Astrocyte (in vitro differentiated cells and primary cell): ENCODE data around the gene GXYLT1. TPM values are rescaled to one million over a fixed set of nuclear protein-coding genes. Genes with fewer than 3 reads are reported as not detected.

ENCODE experiments used
- DNase-seq: peaks from one replicate; pipeline ENCODE4 v3.0.0-alpha.2; 2010; ENCODE audit warnings: low read depth
- FAIRE-seq: peaks from 2 replicates; lab custom pipeline; 2011; peaks lifted over from hg19 to GRCh38; lab: Jason Lieb, UNC
- H2AFZ ChIP-seq: 2 replicates; pipeline ENCODE4 v1.6.0; 2012; ENCODE audit warnings: low read depth, low read length, inconsistent platforms
- H3K27ac ChIP-seq: 2 replicates; pipeline ENCODE4 v1.5.1; 2011; ENCODE audit warnings: low read depth, low read length, inconsistent platforms
- H3K27me3 ChIP-seq: 2 replicates; pipeline ENCODE4 v1.6.0; 2011; ENCODE audit warnings: low read length, inconsistent platforms; ENCODE audit not compliant: insufficient read depth
- H3K36me3 ChIP-seq: 2 replicates; pipeline ENCODE4 v1.5.1; 2011; ENCODE audit warnings: low read length, inconsistent platforms; ENCODE audit not compliant: insufficient read depth
- H3K4me1 ChIP-seq: 2 replicates; pipeline ENCODE4 v1.5.1; 2011; ENCODE audit warnings: low read length, inconsistent platforms; ENCODE audit not compliant: insufficient read depth
- H3K4me2 ChIP-seq: 2 replicates; pipeline ENCODE4 v1.6.0; 2012; ENCODE audit warnings: low read length, inconsistent platforms
- H3K4me3 ChIP-seq: 2 replicates; pipeline ENCODE4 v1.5.1; 2011; ENCODE audit warnings: low read depth, mild to moderate bottlenecking, low read length, inconsistent platforms; ENCODE audit not compliant: insufficient read depth
- H3K79me2 ChIP-seq: 2 replicates; pipeline ENCODE4 v1.6.0; 2012; ENCODE audit warnings: mild to moderate bottlenecking, low read length, inconsistent platforms; ENCODE audit not compliant: insufficient read depth
- H3K9ac ChIP-seq: 2 replicates; pipeline ENCODE4 v1.6.0; 2012; ENCODE audit warnings: mild to moderate bottlenecking, low read length, inconsistent platforms
- H3K9me3 ChIP-seq: 2 replicates; pipeline ENCODE4 v1.5.1; 2012; ENCODE audit warnings: low read depth, mild to moderate bottlenecking, low read length, inconsistent platforms; ENCODE audit not compliant: insufficient read depth
- H4K20me1 ChIP-seq: 2 replicates; pipeline ENCODE4 v1.6.0; 2012; ENCODE audit warnings: low read length, inconsistent platforms; ENCODE audit not compliant: insufficient read depth
- H3K27ac Mint-ChIP-seq: one replicate; pipeline ENCODE4 v1.8.0; 2021; ENCODE audit warnings: mild to moderate bottlenecking, mixed read lengths; ENCODE audit not compliant: unreplicated experiment
- H3K27me3 Mint-ChIP-seq: one replicate; pipeline ENCODE4 v1.8.0; 2021; ENCODE audit warnings: low read depth, mixed read lengths; ENCODE audit not compliant: unreplicated experiment
- H3K36me3 Mint-ChIP-seq: one replicate; pipeline ENCODE4 v1.8.0; 2021; ENCODE audit warnings: low read depth, mixed read lengths; ENCODE audit not compliant: unreplicated experiment
- H3K4me1 Mint-ChIP-seq: one replicate; pipeline ENCODE4 v1.8.0; 2021; ENCODE audit warnings: low read depth, mixed read lengths; ENCODE audit not compliant: unreplicated experiment
- H3K4me3 Mint-ChIP-seq: one replicate; pipeline ENCODE4 v1.8.0; 2021; ENCODE audit warnings: mild to moderate bottlenecking, moderate library complexity, mixed read lengths; ENCODE audit not compliant: unreplicated experiment
- H3K9me3 Mint-ChIP-seq: one replicate; pipeline ENCODE4 v1.8.0; 2021; ENCODE audit warnings: mild to moderate bottlenecking, mixed read lengths; ENCODE audit not compliant: unreplicated experiment
- CTCF ChIP-seq: IDR thresholded peaks from 2 replicates; pipeline ENCODE4 v1.5.1; 2011; ENCODE audit warnings: low read depth, mild to moderate bottlenecking, inconsistent platforms, low read length, moderate library complexity; ENCODE audit not compliant: insufficient read depth
- EZH2 ChIP-seq: IDR thresholded peaks from 2 replicates; pipeline ENCODE4 v1.6.1; 2012; ENCODE audit warnings: mild to moderate bottlenecking, low read length, inconsistent platforms; ENCODE audit not compliant: insufficient read depth
- total RNA-seq: library from RNA; stranded (reverse); gene quantifications from 2 replicates; pipeline ENCODE4 v1.2.1, GENCODE V29; 2021

The GXYLT1 gene
- total RNA-seq, 1 donor from 2014 or later, result 23.1 TPM

GRCh38 chr12:42173961-42174521 is 29.4 kb upstream of the GXYLT1 start:
- no peak overlapping the region for H2AFZ ChIP-seq
- DNase-seq, result no peak
- Mint-ChIP-seq H3K4me3 (no peak overlapping the region), H3K36me3 (peaks cover 21% of the 10 kb centered on the region), H3K27me3 (no peaks in the 10 kb centered on the region), H3K4me1 (peaks cover 7% of the 10 kb centered on the region), H3K27ac (no peak overlapping the region), H3K9me3 (peaks cover 3% of the 10 kb centered on the region)
- no peaks in the 10 kb centered on the region for H3K4me1 ChIP-seq
- no peak for TF ChIP-seq EZH2
- TF ChIP-seq CTCF, result no peak
- FAIRE-seq, result no peak
- H3K4me3 ChIP-seq, result no peak overlapping the region
- no peak overlapping the region for H3K9ac ChIP-seq
- no peak overlapping the region for H3K4me2 ChIP-seq
- H3K27me3 ChIP-seq, result no peaks in the 10 kb centered on the region
- peaks cover 6% of the 10 kb centered on the region for H3K79me2 ChIP-seq
- peaks cover 2% of the 10 kb centered on the region for H3K36me3 ChIP-seq
- no peak overlapping the region for H3K27ac ChIP-seq
- no peaks in the 10 kb centered on the region for H3K9me3 ChIP-seq
- peaks cover 5% of the 10 kb centered on the region for H4K20me1 ChIP-seq

- H3K27ac ChIP-seq, result no peak overlapping the region
- no peak for FAIRE-seq
- no peak overlapping the region for H3K4me3 ChIP-seq
- H3K9ac ChIP-seq, result no peak overlapping the region
- H3K4me1 Mint-ChIP-seq, result peaks cover 7% of the 10 kb centered on the region
- peaks cover 6% of the 10 kb centered on the region for H3K79me2 ChIP-seq
- no peak for DNase-seq
- no peak overlapping the region for H2AFZ ChIP-seq
- H4K20me1 ChIP-seq, result peaks cover 5% of the 10 kb centered on the region
- no peaks in the 10 kb centered on the region for H3K27me3 ChIP-seq
- H3K4me1 ChIP-seq, result no peaks in the 10 kb centered on the region
- peaks cover 2% of the 10 kb centered on the region for H3K36me3 ChIP-seq
- peaks cover 3% of the 10 kb centered on the region for H3K9me3 Mint-ChIP-seq
- no peaks in the 10 kb centered on the region for H3K27me3 Mint-ChIP-seq
- TF ChIP-seq EZH2 (no peak), CTCF (no peak)
- H3K9me3 ChIP-seq, result no peaks in the 10 kb centered on the region
- H3K27ac Mint-ChIP-seq, result no peak overlapping the region
- no peak overlapping the region for H3K4me3 Mint-ChIP-seq
- no peak overlapping the region for H3K4me2 ChIP-seq
- peaks cover 20% of the 10 kb centered on the region for H3K36me3 Mint-ChIP-seq
Measured at GRCh38 chr12:42172441-42173210, 28.0 kb upstream of the GXYLT1 start.

- peaks cover 4% of the 10 kb centered on the region for H3K4me1 Mint-ChIP-seq
- H3K27me3 Mint-ChIP-seq, result no peaks in the 10 kb centered on the region
- Histone ChIP-seq H3K9ac (no peak overlapping the region), H3K27me3 (no peaks in the 10 kb centered on the region), H4K20me1 (no peaks in the 10 kb centered on the region), H3K9me3 (no peaks in the 10 kb centered on the region), H3K4me1 (no peaks in the 10 kb centered on the region), H3K4me3 (no peak overlapping the region), H3K27ac (no peak overlapping the region), H2AFZ (no peak overlapping the region), H3K36me3 (peaks cover 4% of the 10 kb centered on the region), H3K79me2 (peaks cover under 1% of the 10 kb centered on the region), H3K4me2 (no peak overlapping the region)
- no peak overlapping the region for H3K4me3 Mint-ChIP-seq
- H3K36me3 Mint-ChIP-seq, result peaks cover 6% of the 10 kb centered on the region
- H3K27ac Mint-ChIP-seq, result no peak overlapping the region
- peaks cover 1% of the 10 kb centered on the region for H3K9me3 Mint-ChIP-seq
- TF ChIP-seq CTCF (no peak), EZH2 (no peak)
- DNase-seq (no peak), FAIRE-seq (no peak)
Measured at GRCh38 chr12:42167711-42168110, 23.0 kb upstream of the GXYLT1 start.
